Upper lobe of left lung (tissue), 4 donors: Measurements from ENCODE around the gene OPN1MW.
"Not testable (repeated sequence)": the region's sequence is repeated elsewhere in the genome, so short reads cannot be mapped to it uniquely, and the experiment has no call there.

ENCODE experiments used
- EP300 ChIP-seq, 4 donors: sonication (generic); formaldehyde crosslinking; IDR thresholded peaks; one replicate each; pipeline ENCODE4 v1.5.1; 2017; ENCODE audit warnings: antibody characterized with exemption in 4 of 4, control low read depth in 2 of 4
- POLR2A ChIP-seq, 4 donors: fragments of 450-650 bp; IDR thresholded peaks; one replicate each; pipeline ENCODE4 v1.5.1; 2016 to 2017; ENCODE audit warnings: antibody characterized with exemption in 4 of 4, mild to moderate bottlenecking in 2 of 4
- TF ChIP-seq, protein P1 (sequence below), 6 experiments: fragments of 450-650 bp in 4 of 6; fragments of 200-600 bp in 2 of 6; sonication (generic) in 2 of 6; IDR thresholded peaks; one replicate each; pipeline ENCODE4 v1.5.1; 2016 to 2019; ENCODE audit warnings: antibody characterized with exemption in 6 of 6

- TF ChIP-seq, protein P1, sequence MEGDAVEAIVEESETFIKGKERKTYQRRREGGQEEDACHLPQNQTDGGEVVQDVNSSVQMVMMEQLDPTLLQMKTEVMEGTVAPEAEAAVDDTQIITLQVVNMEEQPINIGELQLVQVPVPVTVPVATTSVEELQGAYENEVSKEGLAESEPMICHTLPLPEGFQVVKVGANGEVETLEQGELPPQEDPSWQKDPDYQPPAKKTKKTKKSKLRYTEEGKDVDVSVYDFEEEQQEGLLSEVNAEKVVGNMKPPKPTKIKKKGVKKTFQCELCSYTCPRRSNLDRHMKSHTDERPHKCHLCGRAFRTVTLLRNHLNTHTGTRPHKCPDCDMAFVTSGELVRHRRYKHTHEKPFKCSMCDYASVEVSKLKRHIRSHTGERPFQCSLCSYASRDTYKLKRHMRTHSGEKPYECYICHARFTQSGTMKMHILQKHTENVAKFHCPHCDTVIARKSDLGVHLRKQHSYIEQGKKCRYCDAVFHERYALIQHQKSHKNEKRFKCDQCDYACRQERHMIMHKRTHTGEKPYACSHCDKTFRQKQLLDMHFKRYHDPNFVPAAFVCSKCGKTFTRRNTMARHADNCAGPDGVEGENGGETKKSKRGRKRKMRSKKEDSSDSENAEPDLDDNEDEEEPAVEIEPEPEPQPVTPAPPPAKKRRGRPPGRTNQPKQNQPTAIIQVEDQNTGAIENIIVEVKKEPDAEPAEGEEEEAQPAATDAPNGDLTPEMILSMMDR (IDR thresholded peaks at IDR 0.05) = not testable (repeated sequence)
- TF ChIP-seq EP300, POLR2A (IDR thresholded peaks at IDR 0.05): not testable (repeated sequence)
These were observed 23.1 kb upstream of the OPN1MW start for GRCh38 chrX:154159345-154159744.
